Measurements from ENCODE around the gene FBXO9.

The FBXO9 gene

DNA sequence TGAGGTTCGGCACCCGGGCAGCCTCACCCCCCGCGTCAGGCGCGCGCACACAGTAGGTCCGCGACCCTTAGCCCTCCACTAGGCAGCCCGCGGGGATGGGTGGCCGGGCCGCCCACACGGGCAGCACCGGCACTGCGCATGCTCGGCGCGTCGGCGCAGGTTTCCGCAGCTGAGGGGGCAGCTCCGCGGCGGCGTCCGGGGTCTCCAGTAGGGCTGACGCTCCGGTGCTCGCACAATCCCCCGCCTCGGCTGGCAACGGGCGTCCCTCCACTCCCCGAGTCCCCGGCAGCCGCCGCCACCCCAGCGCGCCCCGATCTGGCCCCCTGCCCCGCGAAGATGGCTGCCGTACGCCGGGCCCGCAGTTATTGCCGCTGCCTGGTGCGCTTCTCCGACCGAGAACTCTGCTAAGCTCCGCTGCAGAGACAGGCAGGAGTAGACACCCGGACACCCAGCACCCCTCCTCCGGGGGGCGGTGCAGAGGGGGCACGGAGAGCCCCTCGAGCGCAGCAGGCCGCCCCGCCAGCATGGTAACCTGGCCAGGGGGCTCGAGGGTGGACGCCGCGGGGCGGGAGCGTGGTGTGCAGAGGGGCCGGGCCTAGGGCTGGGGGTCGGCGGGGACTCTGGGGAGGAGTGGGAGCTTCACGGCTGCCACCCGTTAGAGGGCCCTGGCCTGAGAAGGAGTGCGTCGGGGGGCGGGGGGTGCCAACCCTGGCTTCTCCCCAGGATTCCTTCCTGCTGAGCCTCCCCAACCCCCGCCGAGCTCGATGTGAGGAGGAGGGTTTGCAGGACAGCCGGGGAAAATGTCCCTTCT is at the start of gene FBXO9:
Gene FBXO9 (plus strand): TSS at position 139 of the 811 bp plus-strand sequence. CDS start 386 bp downstream, at position 525.
- in situ Hi-C loops (cut with HindIII; ENCODE audit: low sequenced_read_pairs) = no loop called here

- in situ Hi-C loops (cut with HindIII; ENCODE audit: low sequenced_read_pairs) = no loop called here
These were observed 49.7 kb upstream of the FBXO9 start for GRCh38 chr6:53015486-53015885.

GRCh38 chr6:53018446-53018845 is 46.8 kb upstream of the FBXO9 start:
- in situ Hi-C loops (cut with HindIII; ENCODE audit: low sequenced_read_pairs) = no loop called here

GRCh38 chr6:53020005-53020744 is 45.0 kb upstream of the FBXO9 start:
- in situ Hi-C loops (cut with HindIII; ENCODE audit: low sequenced_read_pairs) = no loop called here

GRCh38 chr6:53023323-53023722 is 41.9 kb upstream of the FBXO9 start:
- in situ Hi-C loops (cut with HindIII; ENCODE audit: low sequenced_read_pairs) = no loop called here

- in situ Hi-C loops (cut with HindIII; ENCODE audit: low sequenced_read_pairs) = no loop called here
These were observed 38.7 kb upstream of the FBXO9 start for GRCh38 chr6:53026526-53026925.

GRCh38 chr6:53027131-53027718 is 38.0 kb upstream of the FBXO9 start:
- in situ Hi-C loops (cut with HindIII; ENCODE audit: low sequenced_read_pairs) = no loop called here

GRCh38 chr6:53028467-53028866 is 36.7 kb upstream of the FBXO9 start:
- in situ Hi-C loops (cut with HindIII; ENCODE audit: low sequenced_read_pairs) = no loop called here

GRCh38 chr6:53029257-53029656 is 35.9 kb upstream of the FBXO9 start:
- in situ Hi-C loops (cut with HindIII; ENCODE audit: low sequenced_read_pairs) = no loop called here

DNA sequence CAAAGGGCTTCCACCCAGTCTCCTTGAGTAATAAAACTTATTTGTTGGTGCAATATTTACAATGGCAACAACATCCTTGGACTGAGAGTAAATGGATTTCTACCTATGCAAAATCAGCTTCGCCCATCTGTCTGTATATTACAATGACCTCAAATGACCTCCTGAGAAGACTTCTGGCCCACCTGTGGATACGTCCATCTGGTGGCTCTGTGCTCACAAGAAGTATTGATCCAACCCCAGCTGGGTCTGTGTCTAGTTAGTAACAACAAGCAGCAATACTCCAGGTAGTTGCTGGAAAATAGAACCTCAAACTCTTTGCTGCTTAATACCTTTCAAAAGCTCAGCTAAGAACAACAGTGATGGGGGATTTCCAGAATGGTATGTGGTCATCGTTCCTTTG is 35.4 kb upstream of the FBXO9 start:
- in situ Hi-C loops (cut with HindIII; ENCODE audit: low sequenced_read_pairs) = no loop called here

GRCh38 chr6:53031281-53031680 is 33.9 kb upstream of the FBXO9 start:
- in situ Hi-C loops (cut with HindIII; ENCODE audit: low sequenced_read_pairs) = no loop called here

GRCh38 chr6:53032849-53033248 is 32.4 kb upstream of the FBXO9 start:
- in situ Hi-C loops (cut with HindIII; ENCODE audit: low sequenced_read_pairs) = no loop called here

DNA sequence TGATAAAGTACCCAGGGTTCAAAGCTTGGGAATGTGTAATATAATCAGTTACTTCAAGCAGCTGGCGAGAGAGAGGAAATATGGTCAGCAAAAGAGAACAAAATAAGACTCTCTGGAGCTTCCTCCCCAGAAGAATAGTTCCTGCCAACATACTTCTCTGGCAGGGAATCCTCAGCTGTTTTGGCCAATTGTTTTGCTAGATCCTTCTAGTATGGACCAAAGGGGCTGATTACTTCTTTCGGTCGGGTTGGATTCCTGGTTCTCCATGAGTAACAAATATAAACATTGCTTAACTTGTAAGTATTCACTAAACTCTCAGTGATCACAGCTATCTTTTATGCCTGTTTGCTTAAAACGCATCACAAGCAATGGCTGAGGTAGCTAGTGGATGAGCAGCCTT is 31.4 kb upstream of the FBXO9 start:
- in situ Hi-C loops (cut with HindIII; ENCODE audit: low sequenced_read_pairs) = no loop called here

- in situ Hi-C loops (cut with HindIII; ENCODE audit: low sequenced_read_pairs) = no loop called here
These were observed 29.5 kb upstream of the FBXO9 start for GRCh38 chr6:53035549-53036213.

DNA sequence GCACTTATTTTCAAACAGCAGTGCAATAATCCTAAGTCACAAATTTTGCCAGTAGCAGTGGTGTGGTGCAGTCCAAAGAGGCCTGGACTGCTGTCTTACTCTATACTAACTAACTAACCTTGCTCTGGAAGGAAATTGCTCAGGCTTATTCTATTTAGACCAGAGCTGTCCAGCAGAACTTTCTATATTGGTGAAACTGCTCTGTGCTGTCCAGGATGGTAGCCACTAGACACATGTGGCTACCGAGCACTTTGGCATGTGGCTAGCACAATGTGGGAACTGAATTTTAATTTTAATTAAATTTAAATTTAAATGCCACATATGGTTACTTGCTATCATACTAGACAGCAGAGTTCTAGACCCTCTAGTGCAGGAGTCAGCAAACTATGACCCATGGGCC is 27.1 kb upstream of the FBXO9 start:
- in situ Hi-C loops (cut with HindIII; ENCODE audit: low sequenced_read_pairs) = no loop called here

DNA sequence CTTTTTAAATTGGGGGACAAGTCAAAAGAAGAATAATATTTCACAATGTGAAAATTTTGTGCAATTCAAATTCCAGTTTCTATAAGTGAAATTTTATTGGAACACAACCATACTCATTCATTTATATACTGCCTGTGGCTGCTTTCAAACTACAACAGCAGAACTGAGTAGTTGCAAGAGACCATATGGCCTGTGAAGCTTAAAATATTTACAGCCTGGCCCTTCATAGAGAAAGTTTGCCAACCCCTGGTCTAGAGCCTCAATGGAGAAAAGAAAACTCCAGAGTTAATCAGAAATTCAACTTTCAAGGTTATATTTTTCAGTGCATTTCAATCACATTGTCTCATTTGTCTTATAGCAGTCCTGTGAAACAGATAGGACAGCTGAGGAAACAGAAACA is 26.6 kb upstream of the FBXO9 start:
- in situ Hi-C loops (cut with HindIII; ENCODE audit: low sequenced_read_pairs) = no loop called here

DNA sequence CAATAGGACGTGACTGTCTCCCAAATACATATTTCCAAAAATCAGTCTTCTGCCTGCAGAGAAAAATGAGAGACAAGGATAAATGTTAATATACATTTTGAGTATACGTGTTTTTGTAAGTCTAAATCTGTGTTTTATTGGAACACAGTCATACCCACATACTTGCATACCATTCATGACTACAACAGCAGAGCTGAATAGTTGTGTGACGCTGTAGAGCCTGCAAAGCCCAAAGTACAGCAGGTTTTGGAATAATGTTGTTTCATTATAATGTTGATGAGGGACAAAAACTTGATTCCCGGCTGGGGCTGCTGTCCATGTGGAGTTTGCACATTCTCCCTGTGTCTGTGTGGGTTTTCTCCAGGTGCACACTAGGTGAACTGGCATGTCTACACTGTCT is 23.8 kb upstream of the FBXO9 start:
- in situ Hi-C loops (cut with HindIII; ENCODE audit: low sequenced_read_pairs) = loop anchor here (10.0 kb wide), 1 partner anchor 567 kb away; no protein-coding TSS in a partner anchor

GRCh38 chr6:53042112-53042511 is 23.1 kb upstream of the FBXO9 start:
- in situ Hi-C loops (cut with HindIII; ENCODE audit: low sequenced_read_pairs) = loop anchor here (10.0 kb wide), 1 partner anchor 567 kb away; no protein-coding TSS in a partner anchor

DNA sequence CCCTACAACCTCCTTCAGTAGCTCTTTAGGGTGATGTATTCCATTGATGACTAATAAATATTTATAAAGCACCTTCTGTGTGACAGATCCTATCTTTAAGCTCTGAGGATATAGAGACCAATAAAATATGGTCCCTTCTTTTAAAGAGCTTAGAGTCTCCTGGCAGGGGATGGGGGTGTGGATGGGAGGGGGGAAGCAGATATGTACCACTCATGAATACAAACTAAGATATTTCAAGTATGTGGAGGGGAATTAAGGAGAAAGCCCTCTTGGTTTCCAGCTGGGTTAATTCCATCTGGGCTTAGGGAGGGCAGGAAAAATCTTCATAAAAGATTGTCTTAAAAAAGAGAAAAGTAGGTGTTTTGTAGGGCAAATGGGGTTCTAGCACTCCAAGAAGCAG is 21.6 kb upstream of the FBXO9 start:
- in situ Hi-C loops (cut with HindIII; ENCODE audit: low sequenced_read_pairs) = loop anchor here (10.0 kb wide), 1 partner anchor 569 kb away; no protein-coding TSS in a partner anchor

DNA sequence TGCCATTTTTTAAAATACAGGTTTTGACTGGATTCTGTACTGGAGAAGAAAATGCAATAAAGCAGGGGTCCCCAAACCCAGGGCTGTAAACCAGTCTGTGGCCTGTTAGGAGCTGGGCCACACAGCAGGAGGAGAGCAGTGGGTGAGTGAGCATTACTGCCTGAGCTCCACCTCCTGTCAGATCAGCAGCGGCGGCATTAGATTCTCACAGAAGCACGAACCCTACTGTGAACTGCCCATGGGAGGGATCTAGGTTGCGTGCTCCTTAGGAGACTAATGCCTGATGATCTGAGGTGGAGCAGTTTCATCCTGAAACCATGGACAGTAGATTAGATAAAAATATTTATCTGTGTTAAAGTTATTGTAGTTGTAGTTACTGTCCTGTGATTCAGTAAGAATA is 21.1 kb upstream of the FBXO9 start:
- in situ Hi-C loops (cut with HindIII; ENCODE audit: low sequenced_read_pairs) = loop anchor here (10.0 kb wide), 1 partner anchor 569 kb away; no protein-coding TSS in a partner anchor

DNA sequence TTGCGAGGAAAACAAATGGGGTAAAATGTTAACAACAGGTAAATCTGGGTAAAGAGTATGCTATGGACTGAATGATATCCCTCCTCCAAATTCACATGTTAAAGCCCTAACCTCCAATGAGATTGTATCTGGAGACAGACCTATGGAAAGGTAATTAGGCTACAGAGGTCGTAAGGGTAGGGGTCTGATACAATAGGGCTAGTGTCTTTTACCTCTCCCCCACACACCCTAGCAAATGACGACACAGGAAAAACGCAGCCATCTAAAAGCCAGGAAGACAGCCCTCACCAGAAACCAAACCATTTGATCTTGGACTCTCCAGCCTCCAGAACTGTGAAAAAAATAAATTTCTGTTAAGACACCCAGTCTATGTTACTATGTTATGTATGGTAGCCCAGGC is 20.6 kb upstream of the FBXO9 start:
- in situ Hi-C loops (cut with HindIII; ENCODE audit: low sequenced_read_pairs) = loop anchor here (10.0 kb wide), 1 partner anchor 570 kb away; no protein-coding TSS in a partner anchor
